Hematopoietic multipotent progenitor cell treated with erythropoietin and hydrocortisone succinate and interleukin-3 and kit ligand, for 6 days (in vitro differentiated cells): ENCODE results near the gene KRTAP22-2.

Experiments used
- DNase-seq: peaks from one replicate; pipeline ENCODE4 v3.0.0-alpha.2; 2015

Gene KRTAP22-2

DNA sequence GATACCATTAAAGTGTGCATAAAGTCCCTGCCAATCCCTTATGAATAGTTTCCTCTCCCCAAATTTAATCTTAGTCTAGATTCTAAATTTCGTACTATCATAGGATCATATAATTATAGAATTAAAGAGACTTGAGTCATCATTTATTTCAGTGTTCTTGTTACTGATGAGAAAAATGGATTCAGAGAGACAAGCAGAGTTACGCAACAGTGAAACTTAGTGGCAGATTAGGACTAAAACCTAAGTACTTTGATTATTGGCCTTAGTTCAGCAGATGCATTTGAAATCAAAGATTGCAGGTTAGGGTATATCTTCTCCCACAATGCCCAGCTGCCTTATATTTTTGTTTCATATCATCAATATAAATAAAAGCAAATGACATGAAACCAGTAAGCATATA lies 28.2 kb downstream of the KRTAP22-2 start:
- DNase-seq, result no peak

DNA sequence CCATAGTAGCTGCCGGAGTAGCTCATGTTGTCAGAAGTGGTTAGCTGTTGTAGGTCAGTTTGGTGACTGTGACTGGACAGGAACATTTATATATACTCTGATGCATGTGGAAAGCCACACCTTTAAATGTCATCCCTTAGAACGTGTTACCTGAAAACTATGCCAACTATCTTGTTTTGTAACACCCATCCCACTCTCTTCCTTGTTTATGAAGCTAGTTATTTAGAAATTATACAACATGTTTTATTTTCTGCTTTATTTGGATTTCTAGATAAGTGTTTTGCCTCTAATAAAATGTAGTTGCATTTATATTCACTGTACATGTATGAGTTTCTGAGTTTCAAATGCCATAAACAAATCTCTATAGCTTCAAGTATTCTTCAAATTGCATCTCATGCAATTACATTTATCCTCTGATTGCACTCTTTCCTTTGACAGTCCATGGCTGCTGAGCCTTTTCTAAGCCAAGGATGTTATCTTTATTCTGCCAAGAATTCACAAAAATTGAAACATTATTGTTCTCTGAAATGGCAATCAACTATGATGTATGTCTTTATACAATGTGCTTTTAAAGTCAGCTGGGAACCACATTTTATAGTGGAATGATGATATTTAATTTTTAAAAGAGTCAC lies 28.8 kb downstream of the KRTAP22-2 start, which contains the start of gene KRTAP19-7:
TSS of gene KRTAP19-7 (minus strand) at position 51 of the 632 bp plus-strand sequence. CDS start at position 26, 25 bp downstream.
- DNase-seq, result no peak

DNA sequence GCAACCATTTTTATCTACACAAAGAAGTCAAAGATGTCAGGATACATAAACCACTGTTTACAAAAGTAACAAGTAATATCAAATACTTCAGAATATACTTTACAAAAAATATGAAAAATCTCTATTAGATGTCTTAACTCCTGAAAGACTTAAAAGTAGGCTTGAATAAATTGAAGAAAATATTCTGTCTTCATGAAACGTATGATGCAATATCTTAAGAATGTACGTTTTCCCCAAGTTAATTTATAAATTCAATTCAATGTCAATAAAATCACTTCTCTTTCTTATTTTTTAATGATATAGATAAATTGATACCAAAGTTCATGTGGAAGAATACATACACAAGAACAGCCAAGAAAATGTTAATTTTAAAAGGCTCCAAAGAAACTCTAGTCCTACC lies 35.1 kb downstream of the KRTAP22-2 start:
- DNase-seq, result no peak

DNA sequence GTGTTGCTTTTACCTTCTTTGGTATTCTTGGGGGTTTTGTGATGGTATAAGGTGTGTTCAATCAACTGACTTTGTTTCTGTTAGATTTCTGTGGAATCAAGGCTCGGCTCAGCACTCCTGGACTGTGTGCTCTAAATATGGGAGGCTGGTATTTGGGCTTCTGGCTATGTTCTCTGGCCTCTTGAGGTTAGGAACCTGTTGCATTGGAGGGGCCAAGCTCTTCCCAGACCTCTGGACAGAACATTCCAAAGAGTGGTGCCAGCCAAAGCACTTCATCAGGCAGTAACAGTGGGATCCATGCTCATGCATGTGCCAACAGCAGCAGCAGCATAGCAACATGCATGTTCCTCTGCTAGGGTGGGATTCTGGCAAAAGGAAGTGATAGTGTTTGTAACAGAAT lies 37.4 kb downstream of the KRTAP22-2 start:
- no peak for DNase-seq

DNA sequence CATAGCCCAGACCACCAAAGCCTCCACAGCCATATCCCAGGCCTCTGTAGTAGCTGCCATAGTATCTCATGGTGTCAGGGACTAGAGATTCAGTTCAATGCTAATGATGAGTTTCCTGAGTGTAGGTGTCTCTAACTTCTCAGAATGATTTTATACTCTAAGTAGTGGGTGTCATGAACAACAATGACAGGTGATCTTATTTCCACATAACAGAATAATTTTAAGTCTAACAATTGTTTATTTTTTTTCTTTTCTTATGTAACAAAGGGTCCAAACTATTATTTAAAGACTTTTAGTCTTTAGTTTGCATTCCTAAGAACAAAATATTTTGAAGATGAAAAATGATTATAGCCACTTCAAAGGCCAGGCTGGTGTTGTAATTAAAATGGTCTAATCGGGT lies 48.4 kb downstream of the KRTAP22-2 start, which contains the start of gene KRTAP19-6:
TSS of gene KRTAP19-6 (minus strand) at position 101 of the 400 bp plus-strand sequence. CDS start at position 70, 31 bp downstream.
- no peak for DNase-seq
